Gastroesophageal sphincter (tissue), 4 donors: ENCODE data around the gene SLC39A12. TPM values are rescaled to one million over a fixed set of nuclear protein-coding genes. Genes with fewer than 3 reads are reported as not detected.
A peak's percentile ranks its signal among the peaks of the same experiment; 100 is the strongest.

Source experiments
- ATAC-seq: fragments of 150-250 bp; one replicate; pipeline ENCODE4 v1.9.1; 2016; ENCODE audit warnings: mild to moderate bottlenecking, moderate library complexity
- H3K27ac ChIP-seq, 4 donors: fragments of 200-600 bp; sonication (generic) in 3 of 4; 1 replicate in 3 of 4; 2 replicates in 1 of 4; pipeline ENCODE4 v1.5.1; 2016 to 2019
- H3K27me3 ChIP-seq: fragments of 200-600 bp; sonication (generic); one replicate; pipeline ENCODE4 v1.5.1; 2019
- H3K36me3 ChIP-seq, 2 donors: fragments of 200-600 bp; sonication (generic); one replicate each; pipeline ENCODE4 v1.5.1; 2019; ENCODE audit warnings: control low read depth in 1 of 2
- H3K4me1 ChIP-seq, 3 donors: fragments of 200-600 bp; sonication (generic); 1 replicate in 2 of 3; 2 replicates in 1 of 3; pipeline ENCODE4 v1.5.1; 2016 to 2019; ENCODE audit warnings: control low read depth in 2 of 3
- H3K4me3 ChIP-seq, 2 donors: fragments of 200-600 bp; sonication (generic); one replicate each; pipeline ENCODE4 v1.5.1; 2019; ENCODE audit warnings: mild to moderate bottlenecking in 1 of 2, moderate library complexity in 1 of 2
- H3K9me3 ChIP-seq, 3 donors: fragments of 200-600 bp; sonication (generic); one replicate each; pipeline ENCODE4 v1.5.1; 2017 to 2019; ENCODE audit warnings: control low read depth in 2 of 3
- EP300 ChIP-seq: sonication (generic); formaldehyde crosslinking; IDR thresholded peaks from one replicate; pipeline ENCODE4 v1.6.1; 2017; ENCODE audit warnings: antibody characterized with exemption, mild to moderate bottlenecking
- POLR2A ChIP-seq, 2 donors: fragments of 450-650 bp; IDR thresholded peaks; one replicate each; pipeline ENCODE4 v1.6.1; 2017; ENCODE audit warnings: antibody characterized with exemption in 2 of 2, mild to moderate bottlenecking in 2 of 2, moderate library complexity in 1 of 2
- POLR2AphosphoS5 ChIP-seq: sonication (generic); formaldehyde crosslinking; IDR thresholded peaks from one replicate; pipeline ENCODE4 v1.6.1; 2017; ENCODE audit warnings: antibody characterized with exemption
- WGBS, 2 donors: methylation state at CpG; one replicate each; pipeline ENCODE4 v1.1.5; 2018; ENCODE audit warnings: low coverage in 1 of 2; 5-methylcytosine and 5-hydroxymethylcytosine counted together
- total RNA-seq, 4 donors: library from RNA; depleted of rRNA; stranded (reverse); fragments of >200 nt; gene quantifications; one replicate each; pipeline ENCODE4 v1.1.0, GENCODE V29; 2016
- TF ChIP-seq, protein P1 (sequence below), 4 experiments: fragments of 200-600 bp in 2 of 4; fragments of 450-650 bp in 2 of 4; sonication (generic) in 1 of 4; IDR thresholded peaks; one replicate each; pipeline ENCODE4 v1.5.1; 2017 to 2019; ENCODE audit warnings: antibody characterized with exemption in 4 of 4, mild to moderate bottlenecking in 2 of 4, moderate library complexity in 2 of 4

The SLC39A12 gene
- total RNA-seq, 4 donors from 2014 or later, result 0.12 TPM; not detected in 3

- H3K27ac ChIP-seq, result no peak overlapping the region
- H3K4me3 ChIP-seq, result no peak overlapping the region
- no peaks in the 10 kb centered on the region for H3K36me3 ChIP-seq
- no peak for TF ChIP-seq POLR2A (IDR thresholded peaks at IDR 0.05)
- TF ChIP-seq POLR2AphosphoS5, result no peak
- no peak for TF ChIP-seq EP300
- TF ChIP-seq, protein P1, sequence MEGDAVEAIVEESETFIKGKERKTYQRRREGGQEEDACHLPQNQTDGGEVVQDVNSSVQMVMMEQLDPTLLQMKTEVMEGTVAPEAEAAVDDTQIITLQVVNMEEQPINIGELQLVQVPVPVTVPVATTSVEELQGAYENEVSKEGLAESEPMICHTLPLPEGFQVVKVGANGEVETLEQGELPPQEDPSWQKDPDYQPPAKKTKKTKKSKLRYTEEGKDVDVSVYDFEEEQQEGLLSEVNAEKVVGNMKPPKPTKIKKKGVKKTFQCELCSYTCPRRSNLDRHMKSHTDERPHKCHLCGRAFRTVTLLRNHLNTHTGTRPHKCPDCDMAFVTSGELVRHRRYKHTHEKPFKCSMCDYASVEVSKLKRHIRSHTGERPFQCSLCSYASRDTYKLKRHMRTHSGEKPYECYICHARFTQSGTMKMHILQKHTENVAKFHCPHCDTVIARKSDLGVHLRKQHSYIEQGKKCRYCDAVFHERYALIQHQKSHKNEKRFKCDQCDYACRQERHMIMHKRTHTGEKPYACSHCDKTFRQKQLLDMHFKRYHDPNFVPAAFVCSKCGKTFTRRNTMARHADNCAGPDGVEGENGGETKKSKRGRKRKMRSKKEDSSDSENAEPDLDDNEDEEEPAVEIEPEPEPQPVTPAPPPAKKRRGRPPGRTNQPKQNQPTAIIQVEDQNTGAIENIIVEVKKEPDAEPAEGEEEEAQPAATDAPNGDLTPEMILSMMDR (IDR thresholded peaks at IDR 0.05), result no peak
- H3K27me3 ChIP-seq, result no peaks in the 10 kb centered on the region
- WGBS, 2 donors, result 21 to 52% methylated on average over 3 of the region's 3 CpGs
- no peaks in the 10 kb centered on the region for H3K4me1 ChIP-seq
- no peak for ATAC-seq
- no peaks in the 10 kb centered on the region for H3K9me3 ChIP-seq
Measured at GRCh38 chr10:17993361-17993760, 41.6 kb downstream of the SLC39A12 start.

- H3K9me3 ChIP-seq, result no peaks in the 10 kb centered on the region
- H3K27ac ChIP-seq, result no peak overlapping the region
- no peak overlapping the region for H3K4me3 ChIP-seq
- H3K27me3 ChIP-seq, result no peaks in the 10 kb centered on the region
- H3K36me3 ChIP-seq, result no peaks in the 10 kb centered on the region
- TF ChIP-seq, protein P1 (IDR thresholded peaks at IDR 0.05), result no peak
- TF ChIP-seq POLR2AphosphoS5, result no peak
- TF ChIP-seq EP300, result no peak
- WGBS, 2 donors, result 85% methylated on average over 2 of the region's 2 CpGs; no CpG with 5 or more reads in 1 of the 2 donors
- no peak for ATAC-seq
- peaks cover 0 to 6% (median 3%) of the 10 kb centered on the region in 3 donors for H3K4me1 ChIP-seq
Measured at GRCh38 chr10:18000601-18001000, 48.9 kb downstream of the SLC39A12 start.

DNA sequence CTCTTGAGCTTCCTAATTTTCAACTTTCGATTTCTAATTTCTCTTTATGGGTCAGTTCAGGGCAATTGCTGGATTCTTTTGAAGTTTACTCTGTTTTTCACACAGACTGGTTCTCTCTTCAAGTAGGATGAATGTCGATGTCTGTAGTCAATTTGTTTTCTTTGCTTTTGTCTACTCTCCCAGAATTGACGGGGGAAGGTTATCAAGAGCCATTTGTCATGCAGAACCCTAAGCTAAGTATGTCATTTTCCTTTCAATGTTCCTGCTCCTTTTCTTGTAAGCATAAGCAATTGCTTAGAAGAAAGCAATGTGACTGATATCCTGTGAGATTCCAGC lies 53.7 kb downstream of the SLC39A12 start:
- TF ChIP-seq POLR2AphosphoS5 (no peak), POLR2A (IDR thresholded peaks at IDR 0.05) (no peak), EP300 (no peak)
- TF ChIP-seq, protein P1 (IDR thresholded peaks at IDR 0.05), result no peak
- Histone ChIP-seq H3K27ac (peak overlapping the region in 1 of 4 donors; percentile 11), H3K36me3 (no peaks in the 10 kb centered on the region), H3K4me1 (peaks cover 4 to 14% (median 4%) of the 10 kb centered on the region in 3 donors), H3K9me3 (no peaks in the 10 kb centered on the region), H3K4me3 (no peak overlapping the region), H3K27me3 (no peaks in the 10 kb centered on the region)
- ATAC-seq, result no peak
- 11 to 19% methylated on average over 3 of the region's 3 CpGs for WGBS, 2 donors

- 14 to 19% methylated on average over 6 of the region's 6 CpGs for WGBS, 2 donors
- no peak overlapping the region for H3K4me3 ChIP-seq
- TF ChIP-seq, protein P1 (IDR thresholded peaks at IDR 0.05), result no peak
- TF ChIP-seq POLR2AphosphoS5, result no peak
- no peak for TF ChIP-seq POLR2A (IDR thresholded peaks at IDR 0.05)
- TF ChIP-seq EP300, result no peak
Measured at GRCh38 chr10:18005781-18006456, 54.2 kb downstream of the SLC39A12 start.

GRCh38 chr10:18008986-18009385 lies 57.3 kb downstream of the SLC39A12 start:
- no peak overlapping the region for H3K4me3 ChIP-seq
- no peaks in the 10 kb centered on the region for H3K27me3 ChIP-seq
- H3K4me1 ChIP-seq, result peaks cover 4 to 14% (median 4%) of the 10 kb centered on the region in 3 donors
- H3K27ac ChIP-seq, result no peak overlapping the region
- ATAC-seq, result no peak
- H3K9me3 ChIP-seq, result no peaks in the 10 kb centered on the region
- TF ChIP-seq POLR2A (IDR thresholded peaks at IDR 0.05), result no peak
- TF ChIP-seq, protein P1 (IDR thresholded peaks at IDR 0.05), result no peak
- TF ChIP-seq EP300, result no peak
- no peak for TF ChIP-seq POLR2AphosphoS5
- H3K36me3 ChIP-seq, result no peaks in the 10 kb centered on the region
- WGBS, 2 donors, result 9 to 14% methylated on average over 1 of the region's 1 CpG

More at GRCh38 chr10:18005781-18006456, 54.2 kb downstream of the SLC39A12 start:
- no peaks in the 10 kb centered on the region for H3K9me3 ChIP-seq
- no peaks in the 10 kb centered on the region for H3K36me3 ChIP-seq
- ATAC-seq, result no peak
- peak overlapping the region in 2 of 4 donors; percentile 1 to 11 for H3K27ac ChIP-seq
- H3K4me1 ChIP-seq, result peaks cover 4 to 14% (median 4%) of the 10 kb centered on the region in 3 donors
- no peaks in the 10 kb centered on the region for H3K27me3 ChIP-seq
